Panc1 (cell line): ENCODE measurements around the gene NAGA. TPM values are rescaled to one million over a fixed set of nuclear protein-coding genes. Genes with fewer than 3 reads are reported as not detected.

Experiments used
- ATAC-seq: fragments of 200-7000 bp; cut with Tn5 transposase; 2 replicates; pipeline ENCODE4 v1.9.1; 2020; ENCODE audit warnings: mild to moderate bottlenecking, moderate library complexity
- BruUV-seq: library from RNA; stranded (reverse); fragments of 400-500 nt; replicated peaks from 2 replicates; lab custom pipeline; 2021; lab: Mats Ljungman, UMichigan
- CTCF ChIA-PET: fragments of 300-600 bp; sonication (Branson Sonifier 250); formaldehyde crosslinking; loops from one replicate; lab custom pipeline; 2022; ENCODE audit warnings: antibody characterized with exemption; lab: Charles Lee
- POLR2A ChIA-PET: fragments of 300-600 bp; sonication (Branson Sonifier 250); formaldehyde crosslinking; loops from one replicate; lab custom pipeline; 2022; ENCODE audit warnings: antibody characterized with exemption; lab: Charles Lee
- DNase-seq: peaks from one replicate; pipeline ENCODE4 v3.0.0-alpha.2; 2010; ENCODE audit warnings: low read depth, low spot score
- H3K27ac ChIP-seq: 2 replicates; pipeline ENCODE4 v1.5.1; 2011; ENCODE audit warnings: mild to moderate bottlenecking, low read length, inconsistent platforms
- H3K27me3 ChIP-seq: fragments of 200-500 bp; sonication (Bioruptor generic); 2 replicates; pipeline ENCODE4 v1.6.0; 2014; ENCODE audit warnings: low read length, inconsistent platforms; ENCODE audit not compliant: control insufficient read depth, insufficient read depth
- H3K36me3 ChIP-seq: fragments of 200-500 bp; sonication (Bioruptor generic); 2 replicates; pipeline ENCODE4 v1.5.1; 2014; ENCODE audit warnings: inconsistent platforms, mild to moderate bottlenecking, low read length, moderate library complexity; ENCODE audit not compliant: control insufficient read depth, insufficient read depth
- H3K4me1 ChIP-seq: 2 replicates; pipeline ENCODE4 v1.5.1; 2011; ENCODE audit warnings: inconsistent platforms, mild to moderate bottlenecking, low read length, moderate library complexity; ENCODE audit not compliant: control insufficient read depth, insufficient read depth
- H3K4me3 ChIP-seq, 2 experiments: 2 replicates each; pipeline ENCODE4 v1.5.1; 2011 to 2012; ENCODE audit warnings: low read depth in 2 of 2, low read length in 2 of 2, mild to moderate bottlenecking in 2 of 2, inconsistent platforms in 1 of 2, moderate library complexity in 1 of 2
- H3K9me3 ChIP-seq: fragments of 200-500 bp; sonication (Bioruptor generic); 2 replicates; pipeline ENCODE4 v1.5.1; 2014; ENCODE audit warnings: low read depth, mild to moderate bottlenecking, inconsistent platforms, low read length, moderate library complexity; ENCODE audit not compliant: control insufficient read depth, insufficient read depth
- CTCF ChIP-seq: fragments of 450-650 bp; IDR thresholded peaks from 2 replicates; pipeline ENCODE4 v1.5.1; 2017; ENCODE audit warnings: mild to moderate bottlenecking
- POLR2AphosphoS5 ChIP-seq: IDR thresholded peaks from 2 replicates; pipeline ENCODE4 v1.6.1; 2012; ENCODE audit warnings: mild to moderate bottlenecking, low read depth, low read length, moderate library complexity
- REST ChIP-seq, 2 experiments: IDR thresholded peaks; 2 replicates each; pipeline ENCODE4 v1.6.1; 2011 to 2012; ENCODE audit warnings: low read depth in 2 of 2, control low read depth in 1 of 2, low read length in 1 of 2, mild to moderate bottlenecking in 1 of 2, moderate library complexity in 1 of 2; ENCODE audit not compliant: insufficient read depth in 1 of 2
- SIN3A ChIP-seq: IDR thresholded peaks from 2 replicates; pipeline ENCODE4 v1.6.1; 2012; ENCODE audit warnings: low read depth, mild to moderate bottlenecking, low read length, moderate library complexity, borderline replicate concordance; ENCODE audit not compliant: insufficient read depth
- TCF7L2 ChIP-seq: IDR thresholded peaks from 2 replicates; pipeline ENCODE4 v1.6.1; 2011; ENCODE audit warnings: mild to moderate bottlenecking, low read depth, low read length, inconsistent platforms
- in situ Hi-C: cut with HindIII; loops from 2 replicates; pipeline ENCODE4 v1.10.0; 2016; ENCODE audit warnings: low sequenced_read_pairs, low pct_unique_long_range_greater_than_20kb
- intact Hi-C: fragments of 100-400 bp; cut with micrococcal nuclease; formaldehyde crosslinking; loops from one replicate; pipeline ENCODE4 v1.10.0; 2022; ENCODE audit not compliant: unreplicated experiment
- total RNA-seq: library from RNA; stranded (reverse); gene quantifications from one replicate; pipeline ENCODE4 v1.2.1, GENCODE V29; 2021; ENCODE audit not compliant: unreplicated experiment

The NAGA gene
- total RNA-seq, 1 experiment from 2014 or later: 24.2 TPM

GRCh38 chr22:42060489-42060888 is 10.1 kb downstream of the NAGA start:
- POLR2A ChIA-PET: no interaction called here
- H3K4me1 ChIP-seq: no peaks in the 10 kb centered on the region
- H3K27ac ChIP-seq: no peak overlapping the region
- H3K27me3 ChIP-seq: no peaks in the 10 kb centered on the region
- ATAC-seq (no peak), DNase-seq (no peak)
- no peak overlapping the region for H3K4me3 ChIP-seq
- no peak for TF ChIP-seq REST (IDR thresholded peaks at IDR 0.05; ENCODE audit: insufficient read depth in 1 of 2, low read depth in 2 of 2, low read length in 1 of 2)
- TF ChIP-seq TCF7L2: no peak
- no peak for TF ChIP-seq POLR2AphosphoS5
- H3K36me3 ChIP-seq: no peaks in the 10 kb centered on the region
- intact Hi-C loops: no loop called here
- CTCF ChIA-PET: no interaction called here
- no TSS peak for BruUV-seq
- H3K9me3 ChIP-seq: peaks cover 11% of the 10 kb centered on the region; the same call in 1 of the 2 replicates
- in situ Hi-C loops: no loop called here

GRCh38 chr22:42056757-42057511 is 13.7 kb downstream of the NAGA start:
- TF ChIP-seq CTCF: no peak
- TF ChIP-seq REST (IDR thresholded peaks at IDR 0.05; ENCODE audit: insufficient read depth in 1 of 2, low read depth in 2 of 2, low read length in 1 of 2): no peak
- no peak for TF ChIP-seq POLR2AphosphoS5
- TF ChIP-seq TCF7L2: no peak
- TF ChIP-seq SIN3A: no peak
- BruUV-seq: no TSS peak
- ChIA-PET POLR2A (no interaction called here), CTCF (interaction anchor here (0.5 kb wide), 1 partner anchor 102 kb away, joined by 6 read pairs; no protein-coding TSS in a partner anchor)
- Histone ChIP-seq H3K4me1 (no peaks in the 10 kb centered on the region), H3K27ac (no peak overlapping the region), H3K36me3 (no peaks in the 10 kb centered on the region), H3K27me3 (no peaks in the 10 kb centered on the region), H3K9me3 (peaks cover 11% of the 10 kb centered on the region; the same call in 1 of the 2 replicates), H3K4me3 (no peak overlapping the region)
- intact Hi-C loops: no loop called here
- no peak for ATAC-seq
- no peak for DNase-seq
- in situ Hi-C loops: no loop called here
